GM20431 (cell line): ENCODE results near the gene EFS.

Source experiments
- in situ Hi-C: fragments of 300-500 bp; cut with MseI, MboI; formaldehyde crosslinking; loops from one replicate; pipeline ENCODE4 v1.15.0; 2020; ENCODE audit warnings: low sequenced_read_pairs; ENCODE audit not compliant: unreplicated experiment

The EFS gene

DNA sequence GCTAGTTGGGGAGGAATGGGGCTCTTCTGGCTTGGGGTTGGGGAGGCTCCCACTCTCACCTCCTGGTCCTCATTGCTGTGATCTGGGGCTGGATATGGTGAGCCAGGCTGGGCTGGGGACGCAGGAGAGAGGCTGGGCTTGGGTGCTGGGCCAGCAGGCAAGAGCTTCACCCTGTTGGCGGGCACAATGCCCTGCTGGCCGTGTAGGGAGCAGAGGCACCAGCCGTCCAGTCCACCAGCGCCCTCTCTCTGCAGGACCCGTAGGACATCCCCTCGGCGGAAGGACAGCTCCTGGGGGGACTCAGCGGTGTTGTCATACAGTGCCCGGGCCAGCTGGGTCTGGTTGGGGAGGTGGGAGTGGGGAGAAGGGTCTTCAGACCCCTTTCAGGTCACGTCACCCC is 4.5 kb downstream of the EFS start:
- in situ Hi-C loops: no loop called here

GRCh38 chr14:23359722-23360447 is 5.1 kb downstream of the EFS start:
- in situ Hi-C loops: no loop called here

DNA sequence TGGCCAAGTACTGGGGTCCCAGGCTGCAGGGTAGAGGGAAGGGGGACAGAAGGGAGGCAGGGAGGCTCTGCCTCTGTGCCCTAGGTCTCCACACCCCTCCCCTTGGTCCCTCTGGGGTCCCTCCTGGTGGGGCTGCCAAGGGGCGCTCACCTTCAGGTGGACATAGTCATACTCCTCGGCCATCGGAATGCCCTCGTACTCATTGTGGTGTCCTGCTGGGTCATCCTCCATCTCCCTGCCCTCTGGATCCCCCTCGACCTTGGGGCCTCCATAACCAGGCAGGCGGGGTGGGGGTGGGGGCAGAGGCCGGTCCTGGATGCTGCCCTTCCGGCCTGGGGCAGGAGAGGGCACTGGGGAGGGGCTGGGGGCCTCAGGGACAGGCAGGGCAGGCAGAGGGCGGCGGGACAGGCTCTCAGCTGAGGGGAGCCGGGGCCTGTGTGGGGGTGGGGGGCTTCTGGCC is 5.8 kb downstream of the EFS start:
- in situ Hi-C loops: no loop called here

DNA sequence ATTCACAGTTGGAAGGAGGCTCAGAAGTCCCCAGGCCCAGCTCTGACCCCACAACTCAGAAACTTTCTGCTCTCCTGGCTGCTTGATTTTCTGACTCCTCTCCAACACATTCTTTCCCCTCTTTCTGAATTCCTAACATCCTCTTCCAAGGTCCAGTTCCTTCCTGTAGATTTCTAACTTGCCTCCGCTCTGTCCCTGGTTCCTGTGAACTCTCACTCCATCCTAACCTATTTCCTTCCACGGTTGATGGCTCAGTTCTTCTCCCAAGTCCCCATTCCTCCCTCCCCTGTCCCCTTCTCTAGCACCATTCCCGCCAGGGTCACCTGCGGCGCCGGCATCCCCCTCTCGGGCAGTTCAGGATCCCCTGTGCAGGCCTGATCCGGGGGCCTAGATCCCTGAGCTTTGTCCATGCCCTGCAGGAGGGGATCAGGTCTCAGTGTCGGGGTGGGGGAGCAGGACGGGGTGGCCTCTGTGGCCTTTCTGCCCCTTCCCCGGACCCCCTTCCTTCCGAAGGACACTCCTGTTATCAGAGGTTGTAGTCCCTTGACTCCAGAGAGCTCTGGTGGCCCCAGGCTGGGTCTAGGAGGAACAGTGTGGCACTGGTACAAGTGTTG is 6.3 kb downstream of the EFS start:
- in situ Hi-C loops: no loop called here

DNA sequence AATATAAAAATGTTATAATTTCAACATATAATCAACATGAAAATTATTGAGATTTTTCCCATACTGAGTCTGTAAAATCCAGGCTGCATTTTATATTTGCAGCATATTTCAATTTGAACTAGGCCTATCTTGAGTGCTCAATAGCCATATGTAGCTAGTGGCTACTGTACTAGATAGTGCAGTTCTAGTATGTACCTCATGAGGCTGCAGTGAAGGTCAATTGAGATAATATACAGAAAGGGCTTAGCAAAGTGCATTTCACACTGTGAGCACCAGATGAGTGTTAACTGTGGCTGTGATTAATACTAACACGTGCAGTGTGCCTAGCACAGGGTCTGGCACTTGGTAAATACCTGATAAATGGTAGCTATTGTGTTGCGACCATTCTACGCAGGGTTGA is 6.9 kb downstream of the EFS start:
- in situ Hi-C loops: no loop called here

- in situ Hi-C loops: no loop called here
Measured at GRCh38 chr14:23357261-23357660, 7.7 kb downstream of the EFS start.

DNA sequence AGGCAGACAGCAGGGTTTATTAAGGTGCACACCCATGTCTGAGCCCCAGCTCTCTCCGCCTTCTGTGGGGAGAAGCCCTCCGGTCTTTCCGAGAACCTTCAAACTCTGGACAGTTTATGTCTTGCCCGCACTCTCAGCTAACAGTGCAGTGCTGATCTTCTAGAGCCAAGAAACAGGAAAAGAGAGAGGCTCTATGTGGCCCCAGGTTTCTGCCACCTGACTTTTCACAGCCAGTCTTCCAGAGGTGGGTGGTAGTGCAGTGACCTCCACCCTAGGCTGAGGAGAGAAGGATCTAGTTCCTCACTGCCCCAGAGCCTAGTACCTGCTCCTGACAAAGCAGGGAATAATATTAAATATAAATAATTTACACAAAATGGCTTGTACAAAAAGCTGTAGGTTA is 8.3 kb downstream of the EFS start:
- in situ Hi-C loops: no loop called here

DNA sequence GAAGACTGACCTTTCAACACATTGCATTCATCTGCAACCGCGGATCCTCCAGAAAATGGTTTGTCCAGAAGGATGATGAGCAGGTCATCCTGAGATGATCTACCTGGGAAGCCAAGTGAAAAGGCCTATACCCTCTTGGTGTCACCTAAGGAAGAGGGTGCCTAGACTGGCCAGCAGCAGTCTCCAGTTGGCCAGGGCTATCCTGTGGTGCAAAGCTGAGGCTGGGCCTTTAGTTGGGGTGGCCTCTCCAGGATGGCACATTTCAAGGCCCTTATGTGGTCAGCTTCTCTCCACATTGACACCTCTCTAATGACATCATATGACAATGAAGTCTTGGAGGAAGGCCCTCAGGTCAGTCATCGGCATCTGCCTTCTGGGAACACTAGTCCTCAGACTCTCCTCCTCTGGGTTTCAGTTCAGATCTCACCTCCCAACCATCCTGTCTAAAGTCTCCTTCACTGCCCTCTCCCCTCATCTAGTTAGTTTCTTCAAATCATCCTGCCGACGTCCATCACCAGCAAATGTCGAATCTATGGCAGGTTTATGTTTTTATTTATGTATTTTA is 9.0 kb downstream of the EFS start:
- in situ Hi-C loops: no loop called here

- in situ Hi-C loops: no loop called here
Measured at GRCh38 chr14:23354990-23355389, 10.0 kb downstream of the EFS start.

GRCh38 chr14:23353433-23353780 is 11.6 kb downstream of the EFS start:
- in situ Hi-C loops: no loop called here

DNA sequence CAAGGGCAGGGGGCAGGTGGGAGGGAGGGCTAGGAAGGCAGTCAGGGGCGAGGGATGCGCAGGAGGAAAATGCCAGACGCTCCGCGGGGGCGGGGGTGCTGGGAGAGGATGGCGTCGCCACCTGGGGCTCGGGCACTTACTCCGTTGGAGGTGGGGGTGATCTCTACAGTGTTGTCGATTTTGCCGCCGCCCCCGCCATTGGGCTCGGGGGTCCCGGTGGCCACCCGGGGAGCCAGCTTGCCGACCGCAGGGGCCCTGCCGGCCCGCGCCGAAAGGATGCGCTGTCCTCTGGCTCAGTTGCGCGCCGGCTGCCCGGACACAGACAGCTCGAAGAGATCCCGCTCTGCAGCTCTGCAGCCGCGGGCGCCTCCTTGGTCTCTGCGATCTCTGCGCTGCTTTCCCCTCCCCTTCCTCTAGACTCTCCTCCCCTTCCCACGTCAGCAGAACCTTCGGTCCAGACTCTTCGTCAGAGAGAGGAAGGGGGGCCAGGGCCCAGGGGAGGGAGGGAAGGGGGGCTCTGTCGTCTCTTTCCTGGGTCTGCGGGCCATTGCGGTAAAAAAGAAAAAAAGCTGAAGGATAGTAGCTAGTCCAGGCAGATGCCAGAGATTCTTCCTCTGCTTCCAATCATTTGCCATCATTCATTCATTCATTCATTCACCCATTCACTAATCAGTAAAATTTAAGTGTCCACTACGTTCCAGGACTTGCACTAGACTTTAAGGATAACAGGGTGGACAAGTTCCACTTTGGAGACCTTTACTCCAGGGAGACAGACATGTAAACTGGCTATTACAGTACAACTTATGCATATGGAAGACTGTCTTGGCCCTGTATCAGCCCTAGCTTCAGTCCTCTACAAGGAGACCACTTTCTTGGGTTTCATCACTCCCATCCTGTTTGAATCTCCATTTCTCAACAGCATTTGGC is 12.2 kb downstream of the EFS start, which contains the start of gene SLC22A17:
TSS of gene SLC22A17 (minus strand) at position 382 of the 927 bp plus-strand sequence.
- in situ Hi-C loops: no loop called here

GRCh38 chr14:23351681-23352505 is 13.1 kb downstream of the EFS start:
- in situ Hi-C loops: no loop called here

DNA sequence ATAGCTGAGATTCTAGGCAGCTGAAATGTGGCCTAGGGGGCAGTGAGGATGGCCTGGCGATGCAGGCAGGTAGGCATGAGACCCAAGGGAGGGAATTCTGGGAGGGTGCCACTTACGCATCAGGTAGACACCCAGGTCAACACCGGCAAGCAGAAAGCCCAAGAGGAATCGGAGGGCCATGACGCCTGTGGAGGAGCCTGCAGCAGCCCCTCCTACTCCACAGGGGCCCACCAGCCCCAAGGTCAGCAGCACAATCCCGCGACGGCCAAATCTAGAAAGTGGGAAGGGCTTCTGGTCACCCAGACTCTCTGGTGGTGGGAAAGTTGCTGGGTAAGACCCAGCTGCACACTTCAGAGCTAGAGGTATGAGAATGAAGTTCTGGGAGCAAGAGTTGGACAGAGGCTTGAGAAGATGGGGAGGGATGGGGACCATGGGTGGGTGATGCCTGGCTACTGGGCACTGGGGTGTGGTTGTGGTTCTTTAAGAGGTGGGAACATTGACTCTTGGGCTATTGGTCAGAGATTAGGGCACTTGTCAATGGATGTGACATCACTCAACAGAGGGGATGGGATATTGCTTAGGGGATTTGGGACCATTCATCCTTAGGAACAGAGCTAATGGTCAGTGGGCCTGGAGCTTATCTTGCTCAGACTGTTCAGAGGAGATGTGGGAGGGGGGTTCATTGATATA is 15.7 kb downstream of the EFS start:
- in situ Hi-C loops: no loop called here

GRCh38 chr14:23348297-23348655 is 16.7 kb downstream of the EFS start:
- in situ Hi-C loops: no loop called here

- in situ Hi-C loops: no loop called here
Measured at GRCh38 chr14:23347406-23348296, 17.3 kb downstream of the EFS start.

GRCh38 chr14:23346693-23347405 is 18.1 kb downstream of the EFS start:
- in situ Hi-C loops: no loop called here

- in situ Hi-C loops: no loop called here
Measured at GRCh38 chr14:23345987-23346692, 18.8 kb downstream of the EFS start.
